GM23248 (cell line): ENCODE measurements around the gene DSE.

Experiments
- EZH2 ChIP-seq: fragments of 200-600 bp; sonication (generic); IDR thresholded peaks from 2 replicates; pipeline ENCODE4 v1.6.1; 2018; ENCODE audit warnings: antibody characterized with exemption, mild to moderate bottlenecking; ENCODE audit not compliant: insufficient read depth, poor library complexity, severe bottlenecking
- EZH2phosphoT487 ChIP-seq: fragments of 200-600 bp; sonication (generic); IDR thresholded peaks from 2 replicates; pipeline ENCODE4 v1.6.1; 2018; ENCODE audit warnings: antibody characterized with exemption, moderate library complexity, mild to moderate bottlenecking, low read depth; ENCODE audit not compliant: insufficient read depth

DNA sequence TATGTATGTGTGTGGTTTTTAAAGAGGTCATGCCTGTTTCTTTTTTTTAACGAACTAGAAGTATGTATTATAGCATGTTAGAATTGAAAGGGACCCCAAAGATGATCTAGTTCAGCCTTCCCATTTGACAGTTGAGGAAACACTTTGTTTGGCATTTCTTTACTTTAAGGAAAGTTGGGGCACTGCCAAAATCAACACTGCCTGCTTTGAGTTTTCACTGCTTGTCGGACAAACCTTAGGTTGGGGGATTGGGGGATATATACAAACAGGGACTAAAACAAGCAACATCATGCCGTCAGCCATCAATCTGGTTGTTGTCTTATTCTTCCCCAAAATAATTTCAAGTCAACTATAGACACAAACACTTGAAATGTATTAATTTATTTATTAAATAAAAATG is 76.3 kb downstream of the DSE start:
- TF ChIP-seq EZH2 = no peak
- TF ChIP-seq EZH2phosphoT487 = no peak
